HEK293 (cell line): Measurements from ENCODE around the gene RPL19.

Experiments used
- CTCF ChIA-PET: fragments of 350-600 bp; formaldehyde crosslinking; extraction: SDS; loops from one replicate; lab custom pipeline; 2021; ENCODE audit warnings: antibody characterized with exemption; lab: Yijun Ruan, JAX
- POLR2A ChIA-PET: fragments of 300-600 bp; formaldehyde crosslinking; extraction: SDS; loops from one replicate; lab custom pipeline; 2020; ENCODE audit warnings: antibody characterized with exemption, inconsistent platforms; lab: Yijun Ruan, JAX
- H3K27ac ChIP-seq: fragments of 200-500 bp; sonication (Bioruptor generic); 2 replicates; pipeline ENCODE4 v1.5.1; 2014; ENCODE audit warnings: low read depth, low read length, control low read depth, inconsistent platforms; ENCODE audit errors: extremely low read depth
- H3K36me3 ChIP-seq, 2 experiments: fragments of 200-500 bp in 1 of 2; sonication (Bioruptor generic) in 1 of 2; 1 replicate in 1 of 2; 2 replicates in 1 of 2; pipeline ENCODE4 v1.5.1; 2014 to 2017; ENCODE audit warnings: inconsistent platforms in 2 of 2, low read length in 2 of 2; ENCODE audit not compliant: control insufficient read depth in 2 of 2, insufficient read depth in 1 of 2
- H3K4me1 ChIP-seq: fragments of 200-500 bp; sonication (Bioruptor generic); 2 replicates; pipeline ENCODE4 v1.5.1; 2014; ENCODE audit warnings: mild to moderate bottlenecking, low read length, inconsistent platforms; ENCODE audit not compliant: control insufficient read depth, insufficient read depth
- H3K4me3 ChIP-seq: 2 replicates; pipeline ENCODE4 v1.5.1; 2011; ENCODE audit warnings: low read depth, mild to moderate bottlenecking, control low read depth, low read length, moderate library complexity
- H3K9me3 ChIP-seq: fragments of 200-500 bp; sonication (Bioruptor generic); 2 replicates; pipeline ENCODE4 v1.5.1; 2014; ENCODE audit warnings: low read depth, low read length, inconsistent platforms; ENCODE audit not compliant: control insufficient read depth, insufficient read depth
- GLIS1 ChIP-seq: fragments of 450-650 bp; formaldehyde crosslinking; IDR thresholded peaks from 2 replicates; pipeline ENCODE4 v1.5.1; 2016; ENCODE audit warnings: missing biosample characterization, missing genetic modification characterization
- GLIS2 ChIP-seq: fragments of 450-650 bp; formaldehyde crosslinking; IDR thresholded peaks from 2 replicates; pipeline ENCODE4 v1.5.1; 2016; ENCODE audit warnings: missing biosample characterization, missing genetic modification characterization
- PATZ1 ChIP-seq: fragments of 450-650 bp; formaldehyde crosslinking; IDR thresholded peaks from 2 replicates; pipeline ENCODE4 v1.5.1; 2016; ENCODE audit warnings: missing biosample characterization, missing genetic modification characterization
- SCRT1 ChIP-seq: fragments of 450-650 bp; formaldehyde crosslinking; IDR thresholded peaks from 2 replicates; pipeline ENCODE4 v1.5.1; 2016; ENCODE audit warnings: missing biosample characterization, missing genetic modification characterization, borderline replicate concordance
- SP7 ChIP-seq: fragments of 450-650 bp; formaldehyde crosslinking; IDR thresholded peaks from 2 replicates; pipeline ENCODE4 v1.5.1; 2016; ENCODE audit warnings: missing biosample characterization, missing genetic modification characterization
- ZBTB48 ChIP-seq: fragments of 450-650 bp; formaldehyde crosslinking; IDR thresholded peaks from 2 replicates; pipeline ENCODE4 v1.5.1; 2016; ENCODE audit warnings: missing biosample characterization, missing genetic modification characterization
- ZBTB8A ChIP-seq: fragments of 450-650 bp; formaldehyde crosslinking; IDR thresholded peaks from 2 replicates; pipeline ENCODE4 v1.5.1; 2016; ENCODE audit warnings: missing biosample characterization, missing genetic modification characterization
- ZNF114 ChIP-seq: fragments of 450-650 bp; formaldehyde crosslinking; IDR thresholded peaks from 2 replicates; pipeline ENCODE4 v1.5.0; 2017; ENCODE audit warnings: missing biosample characterization, missing genetic modification characterization
- ZNF174 ChIP-seq: fragments of 450-650 bp; formaldehyde crosslinking; IDR thresholded peaks from 2 replicates; pipeline ENCODE4 v1.5.0; 2017; ENCODE audit warnings: missing biosample characterization, mild to moderate bottlenecking, missing genetic modification characterization
- ZNF239 ChIP-seq: fragments of 450-650 bp; formaldehyde crosslinking; IDR thresholded peaks from 2 replicates; pipeline ENCODE4 v1.5.1; 2016; ENCODE audit warnings: missing biosample characterization, missing genetic modification characterization
- ZNF513 ChIP-seq: fragments of 450-650 bp; IDR thresholded peaks from 2 replicates; pipeline ENCODE4 v1.5.1; 2018; ENCODE audit warnings: missing biosample characterization, missing genetic modification characterization
- ZNF654 ChIP-seq: fragments of 450-650 bp; formaldehyde crosslinking; IDR thresholded peaks from 2 replicates; pipeline ENCODE4 v1.5.1; 2016; ENCODE audit warnings: low read depth, missing biosample characterization, missing genetic modification characterization
- ZSCAN23 ChIP-seq: fragments of 450-650 bp; formaldehyde crosslinking; IDR thresholded peaks from 2 replicates; pipeline ENCODE4 v1.5.1; 2016; ENCODE audit warnings: missing biosample characterization, missing genetic modification characterization
- TF ChIP-seq, protein P1 (sequence below): fragments of 450-650 bp; formaldehyde crosslinking; IDR thresholded peaks from 2 replicates; pipeline ENCODE4 v1.5.1; 2016; ENCODE audit warnings: missing biosample characterization, missing genetic modification characterization
- TF ChIP-seq, protein P2 (sequence below): fragments of 450-650 bp; formaldehyde crosslinking; IDR thresholded peaks from 2 replicates; pipeline ENCODE4 v1.5.1; 2016; ENCODE audit warnings: missing biosample characterization, missing genetic modification characterization
- TF ChIP-seq, protein P3 (sequence below): fragments of 450-650 bp; formaldehyde crosslinking; IDR thresholded peaks from 2 replicates; pipeline ENCODE4 v1.5.1; 2016; ENCODE audit warnings: missing biosample characterization, missing genetic modification characterization
- TF ChIP-seq, protein P4 (sequence below): fragments of 450-650 bp; formaldehyde crosslinking; IDR thresholded peaks from 2 replicates; pipeline ENCODE4 v1.5.1; 2017; ENCODE audit warnings: missing biosample characterization, missing genetic modification characterization
- TF ChIP-seq, protein P5 (sequence below): fragments of 450-650 bp; formaldehyde crosslinking; IDR thresholded peaks from 2 replicates; pipeline ENCODE4 v1.5.1; 2016; ENCODE audit warnings: missing biosample characterization, missing genetic modification characterization

Gene RPL19

DNA sequence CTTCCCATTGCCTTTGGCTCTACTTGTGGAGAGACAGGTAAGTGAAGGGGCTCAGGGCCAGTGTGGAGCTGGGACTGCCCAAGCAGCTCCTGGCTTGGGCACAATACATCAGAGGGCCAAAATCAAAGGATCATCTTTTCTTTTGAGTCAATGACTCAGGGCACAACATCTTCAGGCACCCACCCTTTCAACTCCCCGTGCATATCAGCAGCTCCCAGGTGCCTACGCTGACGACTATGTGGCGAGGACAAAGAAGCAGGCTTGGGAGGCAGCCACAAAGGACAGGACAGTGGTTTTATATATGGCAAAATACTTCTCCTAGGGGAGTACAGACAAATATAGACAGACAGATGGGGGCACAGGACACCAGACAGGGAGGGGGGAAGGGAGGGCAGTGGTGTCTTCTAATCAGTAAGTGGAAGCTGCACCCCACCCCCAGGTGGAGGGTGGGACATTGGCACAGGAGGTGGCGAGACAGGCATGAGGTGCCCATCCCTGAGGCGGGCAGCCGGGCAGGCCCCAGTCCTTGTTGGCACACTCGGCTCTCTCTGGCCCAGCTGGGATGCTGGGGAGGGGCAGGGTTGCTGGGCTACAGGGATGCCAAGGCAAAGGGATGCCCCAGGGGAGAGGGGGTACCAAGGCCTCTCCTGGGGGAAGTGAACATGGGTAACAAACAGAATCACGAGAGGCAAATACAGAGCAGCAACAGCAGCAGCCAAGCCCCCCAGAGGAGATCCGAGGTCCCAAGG is 26.4 kb upstream of the RPL19 start:
- Histone ChIP-seq H3K27ac (no peak overlapping the region), H3K4me1 (0 out of 2 replicates have a peak, but pooled peaks cover 5% of the 10 kb centered on the region), H3K36me3 (peaks cover 8 to 31% of the 10 kb centered on the region in 2 experiments; a peak in 2 of 3 replicates), H3K4me3 (no peak overlapping the region), H3K9me3 (no peaks in the 10 kb centered on the region)
- CTCF ChIA-PET, result interaction anchor here (0.5 to 6.8 kb wide), 28 partner anchors 10 to 450 kb away, joined by 3 to 183 read pairs (median 5); partner anchors contain the start of genes ARL5C, CACNB1 and RPL19
- POLR2A ChIA-PET, result interaction anchor here (1.1 to 2.0 kb wide), 3 partner anchors 9 to 26 kb away, joined by 4 to 18 read pairs (median 7); partner anchors contain the start of gene RPL19
- TF ChIP-seq ZNF239, result no peak
- TF ChIP-seq ZSCAN23 (tag by site-specific recombination), result no peak
- TF ChIP-seq, protein P1, sequence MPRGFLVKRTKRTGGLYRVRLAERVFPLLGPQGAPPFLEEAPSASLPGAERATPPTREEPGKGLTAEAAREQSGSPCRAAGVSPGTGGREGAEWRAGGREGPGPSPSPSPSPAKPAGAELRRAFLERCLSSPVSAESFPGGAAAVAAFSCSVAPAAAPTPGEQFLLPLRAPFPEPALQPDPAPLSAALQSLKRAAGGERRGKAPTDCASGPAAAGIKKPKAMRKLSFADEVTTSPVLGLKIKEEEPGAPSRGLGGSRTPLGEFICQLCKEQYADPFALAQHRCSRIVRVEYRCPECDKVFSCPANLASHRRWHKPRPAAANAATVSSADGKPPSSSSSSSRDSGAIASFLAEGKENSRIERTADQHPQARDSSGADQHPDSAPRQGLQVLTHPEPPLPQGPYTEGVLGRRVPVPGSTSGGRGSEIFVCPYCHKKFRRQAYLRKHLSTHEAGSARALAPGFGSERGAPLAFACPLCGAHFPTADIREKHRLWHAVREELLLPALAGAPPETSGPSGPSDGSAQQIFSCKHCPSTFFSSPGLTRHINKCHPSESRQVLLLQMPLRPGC, result no peak
- TF ChIP-seq, protein P2, sequence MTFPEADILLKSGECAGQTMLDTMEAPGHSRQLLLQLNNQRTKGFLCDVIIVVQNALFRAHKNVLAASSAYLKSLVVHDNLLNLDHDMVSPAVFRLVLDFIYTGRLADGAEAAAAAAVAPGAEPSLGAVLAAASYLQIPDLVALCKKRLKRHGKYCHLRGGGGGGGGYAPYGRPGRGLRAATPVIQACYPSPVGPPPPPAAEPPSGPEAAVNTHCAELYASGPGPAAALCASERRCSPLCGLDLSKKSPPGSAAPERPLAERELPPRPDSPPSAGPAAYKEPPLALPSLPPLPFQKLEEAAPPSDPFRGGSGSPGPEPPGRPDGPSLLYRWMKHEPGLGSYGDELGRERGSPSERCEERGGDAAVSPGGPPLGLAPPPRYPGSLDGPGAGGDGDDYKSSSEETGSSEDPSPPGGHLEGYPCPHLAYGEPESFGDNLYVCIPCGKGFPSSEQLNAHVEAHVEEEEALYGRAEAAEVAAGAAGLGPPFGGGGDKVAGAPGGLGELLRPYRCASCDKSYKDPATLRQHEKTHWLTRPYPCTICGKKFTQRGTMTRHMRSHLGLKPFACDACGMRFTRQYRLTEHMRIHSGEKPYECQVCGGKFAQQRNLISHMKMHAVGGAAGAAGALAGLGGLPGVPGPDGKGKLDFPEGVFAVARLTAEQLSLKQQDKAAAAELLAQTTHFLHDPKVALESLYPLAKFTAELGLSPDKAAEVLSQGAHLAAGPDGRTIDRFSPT (tag by site-specific recombination), result peak; percentile 70; the same call in 1 of the 2 replicates

GRCh38 chr17:39174920-39175694 is 25.0 kb upstream of the RPL19 start:
- peak overlapping the region; percentile 11; the same call in 1 of the 2 replicates for H3K27ac ChIP-seq
- no peaks in the 10 kb centered on the region for H3K9me3 ChIP-seq
- H3K36me3 ChIP-seq, result peaks cover 15 to 35% of the 10 kb centered on the region in 2 experiments; a peak in 2 of 3 replicates
- ChIA-PET POLR2A (interaction anchor here (0.5 to 2.3 kb wide), 8 partner anchors 8 to 321 kb away, joined by 3 to 18 read pairs (median 4); partner anchors contain the start of genes RPL19 and RPL23), CTCF (interaction anchor here (0.5 to 6.8 kb wide), 53 partner anchors 9 to 449 kb away, joined by 3 to 183 read pairs (median 4); partner anchors contain the start of genes ARL5C, CACNB1, PSMB3 and RPL19)
- H3K4me3 ChIP-seq, result no peak overlapping the region
- 0 out of 2 replicates have a peak, but pooled peaks cover 7% of the 10 kb centered on the region for H3K4me1 ChIP-seq
- no peak for TF ChIP-seq ZNF114 (tag by site-specific recombination)
- 0 out of 2 replicates have a peak, but pooled peaks have one; percentile 28 for TF ChIP-seq GLIS1 (tag by site-specific recombination)
- TF ChIP-seq, protein P3, sequence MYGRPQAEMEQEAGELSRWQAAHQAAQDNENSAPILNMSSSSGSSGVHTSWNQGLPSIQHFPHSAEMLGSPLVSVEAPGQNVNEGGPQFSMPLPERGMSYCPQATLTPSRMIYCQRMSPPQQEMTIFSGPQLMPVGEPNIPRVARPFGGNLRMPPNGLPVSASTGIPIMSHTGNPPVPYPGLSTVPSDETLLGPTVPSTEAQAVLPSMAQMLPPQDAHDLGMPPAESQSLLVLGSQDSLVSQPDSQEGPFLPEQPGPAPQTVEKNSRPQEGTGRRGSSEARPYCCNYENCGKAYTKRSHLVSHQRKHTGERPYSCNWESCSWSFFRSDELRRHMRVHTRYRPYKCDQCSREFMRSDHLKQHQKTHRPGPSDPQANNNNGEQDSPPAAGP (tag by site-specific recombination), result peak; percentile 51; the same call in 1 of the 2 replicates
- peak; percentile 69 for TF ChIP-seq ZNF513 (tag by site-specific recombination)
- TF ChIP-seq SCRT1, result no peak
- peak; percentile 28 for TF ChIP-seq ZBTB8A (tag by site-specific recombination)
- TF ChIP-seq, protein P4, sequence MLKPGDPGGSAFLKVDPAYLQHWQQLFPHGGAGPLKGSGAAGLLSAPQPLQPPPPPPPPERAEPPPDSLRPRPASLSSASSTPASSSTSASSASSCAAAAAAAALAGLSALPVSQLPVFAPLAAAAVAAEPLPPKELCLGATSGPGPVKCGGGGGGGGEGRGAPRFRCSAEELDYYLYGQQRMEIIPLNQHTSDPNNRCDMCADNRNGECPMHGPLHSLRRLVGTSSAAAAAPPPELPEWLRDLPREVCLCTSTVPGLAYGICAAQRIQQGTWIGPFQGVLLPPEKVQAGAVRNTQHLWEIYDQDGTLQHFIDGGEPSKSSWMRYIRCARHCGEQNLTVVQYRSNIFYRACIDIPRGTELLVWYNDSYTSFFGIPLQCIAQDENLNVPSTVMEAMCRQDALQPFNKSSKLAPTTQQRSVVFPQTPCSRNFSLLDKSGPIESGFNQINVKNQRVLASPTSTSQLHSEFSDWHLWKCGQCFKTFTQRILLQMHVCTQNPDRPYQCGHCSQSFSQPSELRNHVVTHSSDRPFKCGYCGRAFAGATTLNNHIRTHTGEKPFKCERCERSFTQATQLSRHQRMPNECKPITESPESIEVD (tag by site-specific recombination), result no peak
- TF ChIP-seq ZBTB48 (tag by site-specific recombination), result peak; percentile 44
- TF ChIP-seq, protein P5, sequence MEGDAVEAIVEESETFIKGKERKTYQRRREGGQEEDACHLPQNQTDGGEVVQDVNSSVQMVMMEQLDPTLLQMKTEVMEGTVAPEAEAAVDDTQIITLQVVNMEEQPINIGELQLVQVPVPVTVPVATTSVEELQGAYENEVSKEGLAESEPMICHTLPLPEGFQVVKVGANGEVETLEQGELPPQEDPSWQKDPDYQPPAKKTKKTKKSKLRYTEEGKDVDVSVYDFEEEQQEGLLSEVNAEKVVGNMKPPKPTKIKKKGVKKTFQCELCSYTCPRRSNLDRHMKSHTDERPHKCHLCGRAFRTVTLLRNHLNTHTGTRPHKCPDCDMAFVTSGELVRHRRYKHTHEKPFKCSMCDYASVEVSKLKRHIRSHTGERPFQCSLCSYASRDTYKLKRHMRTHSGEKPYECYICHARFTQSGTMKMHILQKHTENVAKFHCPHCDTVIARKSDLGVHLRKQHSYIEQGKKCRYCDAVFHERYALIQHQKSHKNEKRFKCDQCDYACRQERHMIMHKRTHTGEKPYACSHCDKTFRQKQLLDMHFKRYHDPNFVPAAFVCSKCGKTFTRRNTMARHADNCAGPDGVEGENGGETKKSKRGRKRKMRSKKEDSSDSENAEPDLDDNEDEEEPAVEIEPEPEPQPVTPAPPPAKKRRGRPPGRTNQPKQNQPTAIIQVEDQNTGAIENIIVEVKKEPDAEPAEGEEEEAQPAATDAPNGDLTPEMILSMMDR (tag by site-specific recombination), result peak; percentile 78
- TF ChIP-seq GLIS2 (tag by site-specific recombination), result peak; percentile 18; the same call in 1 of the 2 replicates
- TF ChIP-seq SP7 (tag by site-specific recombination), result no peak
- peak; percentile 47; the same call in 1 of the 2 replicates for TF ChIP-seq PATZ1
- TF ChIP-seq ZNF654 (tag by site-specific recombination), result peak; percentile 65
- no peak for TF ChIP-seq ZNF174 (tag by site-specific recombination)
